Panc1 (cell line): ENCODE data around the gene TBL1Y. TPM values are rescaled to one million over a fixed set of nuclear protein-coding genes. Genes with fewer than 3 reads are reported as not detected.

Experiments
- ATAC-seq: fragments of 200-7000 bp; cut with Tn5 transposase; 2 replicates; pipeline ENCODE4 v1.9.1; 2020; ENCODE audit warnings: mild to moderate bottlenecking, moderate library complexity
- BruUV-seq: library from RNA; stranded (reverse); fragments of 400-500 nt; replicated peaks from 2 replicates; lab custom pipeline; 2021; lab: Mats Ljungman, UMichigan
- CTCF ChIA-PET: fragments of 300-600 bp; sonication (Branson Sonifier 250); formaldehyde crosslinking; loops from one replicate; lab custom pipeline; 2022; ENCODE audit warnings: antibody characterized with exemption; lab: Charles Lee
- POLR2A ChIA-PET: fragments of 300-600 bp; sonication (Branson Sonifier 250); formaldehyde crosslinking; loops from one replicate; lab custom pipeline; 2022; ENCODE audit warnings: antibody characterized with exemption; lab: Charles Lee
- DNase-seq: peaks from one replicate; pipeline ENCODE4 v3.0.0-alpha.2; 2010; ENCODE audit warnings: low read depth, low spot score
- H3K27ac ChIP-seq: 2 replicates; pipeline ENCODE4 v1.5.1; 2011; ENCODE audit warnings: mild to moderate bottlenecking, low read length, inconsistent platforms
- H3K27me3 ChIP-seq: fragments of 200-500 bp; sonication (Bioruptor generic); 2 replicates; pipeline ENCODE4 v1.6.0; 2014; ENCODE audit warnings: low read length, inconsistent platforms; ENCODE audit not compliant: control insufficient read depth, insufficient read depth
- H3K36me3 ChIP-seq: fragments of 200-500 bp; sonication (Bioruptor generic); 2 replicates; pipeline ENCODE4 v1.5.1; 2014; ENCODE audit warnings: inconsistent platforms, mild to moderate bottlenecking, low read length, moderate library complexity; ENCODE audit not compliant: control insufficient read depth, insufficient read depth
- H3K4me1 ChIP-seq: 2 replicates; pipeline ENCODE4 v1.5.1; 2011; ENCODE audit warnings: inconsistent platforms, mild to moderate bottlenecking, low read length, moderate library complexity; ENCODE audit not compliant: control insufficient read depth, insufficient read depth
- H3K4me3 ChIP-seq, 2 experiments: 2 replicates each; pipeline ENCODE4 v1.5.1; 2011 to 2012; ENCODE audit warnings: low read depth in 2 of 2, low read length in 2 of 2, mild to moderate bottlenecking in 2 of 2, inconsistent platforms in 1 of 2, moderate library complexity in 1 of 2
- H3K9me3 ChIP-seq: fragments of 200-500 bp; sonication (Bioruptor generic); 2 replicates; pipeline ENCODE4 v1.5.1; 2014; ENCODE audit warnings: low read depth, mild to moderate bottlenecking, inconsistent platforms, low read length, moderate library complexity; ENCODE audit not compliant: control insufficient read depth, insufficient read depth
- POLR2AphosphoS5 ChIP-seq: IDR thresholded peaks from 2 replicates; pipeline ENCODE4 v1.6.1; 2012; ENCODE audit warnings: mild to moderate bottlenecking, low read depth, low read length, moderate library complexity
- SIN3A ChIP-seq: IDR thresholded peaks from 2 replicates; pipeline ENCODE4 v1.6.1; 2012; ENCODE audit warnings: low read depth, mild to moderate bottlenecking, low read length, moderate library complexity, borderline replicate concordance; ENCODE audit not compliant: insufficient read depth
- TCF7L2 ChIP-seq: IDR thresholded peaks from 2 replicates; pipeline ENCODE4 v1.6.1; 2011; ENCODE audit warnings: mild to moderate bottlenecking, low read depth, low read length, inconsistent platforms
- in situ Hi-C: cut with HindIII; loops from 2 replicates; pipeline ENCODE4 v1.10.0; 2016; ENCODE audit warnings: low sequenced_read_pairs, low pct_unique_long_range_greater_than_20kb
- intact Hi-C: fragments of 100-400 bp; cut with micrococcal nuclease; formaldehyde crosslinking; loops from one replicate; pipeline ENCODE4 v1.10.0; 2022; ENCODE audit not compliant: unreplicated experiment
- total RNA-seq: library from RNA; stranded (reverse); gene quantifications from one replicate; pipeline ENCODE4 v1.2.1, GENCODE V29; 2021; ENCODE audit not compliant: unreplicated experiment
- TF ChIP-seq, protein P1 (sequence below): fragments of 450-650 bp; IDR thresholded peaks from 2 replicates; pipeline ENCODE4 v1.5.1; 2017; ENCODE audit warnings: mild to moderate bottlenecking
- TF ChIP-seq, protein P2 (sequence below), 2 experiments: IDR thresholded peaks; 2 replicates each; pipeline ENCODE4 v1.6.1; 2011 to 2012; ENCODE audit warnings: low read depth in 2 of 2, control low read depth in 1 of 2, low read length in 1 of 2, mild to moderate bottlenecking in 1 of 2, moderate library complexity in 1 of 2; ENCODE audit not compliant: insufficient read depth in 1 of 2

The TBL1Y gene
- total RNA-seq, 1 experiment from 2014 or later = not detected

DNA sequence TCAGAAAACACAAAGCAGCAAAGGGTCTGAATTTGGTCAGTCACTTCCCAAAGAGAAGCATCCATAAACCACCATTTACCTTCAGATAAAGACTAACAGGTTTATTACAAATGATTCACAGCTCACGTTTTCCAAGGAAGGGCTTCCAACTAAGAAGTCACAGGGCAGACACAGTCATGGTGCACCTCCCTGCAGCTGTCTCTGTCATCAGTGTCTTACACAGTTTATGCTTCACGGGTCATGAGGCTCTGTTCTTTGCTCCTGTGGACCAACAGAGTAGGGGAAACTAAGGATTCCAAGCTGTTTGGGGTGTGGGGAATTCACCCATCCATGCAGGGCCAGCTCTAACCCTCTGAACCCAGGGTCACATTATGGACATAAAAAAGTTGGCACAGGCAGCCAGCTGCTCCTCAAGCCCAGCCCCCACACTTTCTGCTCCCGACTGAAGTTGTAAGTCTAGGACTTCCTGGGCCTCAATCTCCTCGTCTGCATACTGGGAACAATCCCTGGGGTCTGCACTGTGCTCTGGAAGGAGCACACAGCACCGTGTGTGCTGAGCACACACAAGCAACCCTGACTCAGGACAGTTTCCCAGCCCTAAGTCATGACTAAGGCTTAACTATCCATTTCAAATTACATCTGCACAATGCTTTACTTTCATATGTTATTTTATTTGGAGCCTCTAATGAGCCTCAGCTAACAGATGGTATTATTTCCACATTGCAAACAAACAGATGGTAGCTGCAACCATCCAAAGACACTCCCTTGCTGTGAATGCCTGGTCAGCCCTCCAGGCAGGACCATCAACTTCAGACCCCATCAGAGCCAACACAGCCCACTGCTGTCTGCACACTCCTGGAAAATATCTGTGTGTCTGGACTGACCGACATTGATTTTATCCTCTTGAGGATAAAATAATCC lies 214.9 kb downstream of the TBL1Y start:
- intact Hi-C loops (no loop called here), in situ Hi-C loops (no loop called here)
- H3K36me3 ChIP-seq = no peaks in the 10 kb centered on the region
- ChIA-PET POLR2A (no interaction called here), CTCF (no interaction called here)
- TF ChIP-seq POLR2AphosphoS5 = no peak
- H3K27ac ChIP-seq = no peak overlapping the region
- no peak for ATAC-seq
- H3K4me1 ChIP-seq = no peaks in the 10 kb centered on the region
- DNase-seq = no peak
- no peaks in the 10 kb centered on the region for H3K27me3 ChIP-seq
- no peaks in the 10 kb centered on the region for H3K9me3 ChIP-seq
- BruUV-seq = no TSS peak
- H3K4me3 ChIP-seq = no peak overlapping the region

DNA sequence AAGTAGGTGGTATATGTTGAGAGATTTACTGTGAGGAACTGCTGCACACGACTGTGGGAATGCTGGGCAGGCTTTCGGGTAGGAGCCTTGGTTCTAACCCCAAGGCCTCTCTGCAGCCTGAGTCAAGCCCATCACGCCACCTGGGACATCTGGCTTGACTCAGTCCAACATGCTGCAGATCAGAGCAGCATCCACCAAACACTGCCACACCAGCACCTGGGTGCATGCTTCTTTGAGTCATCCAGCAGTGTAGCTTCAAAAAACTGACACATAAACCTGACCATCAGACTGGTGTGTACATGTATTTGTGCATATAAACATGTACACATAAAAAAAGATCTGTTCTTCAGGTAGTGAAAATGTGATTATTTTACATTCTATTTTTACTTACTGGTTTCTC lies 217.7 kb downstream of the TBL1Y start:
- intact Hi-C loops = no loop called here
- in situ Hi-C loops = no loop called here

More for the DNA sequence above, 217.7 kb downstream of the TBL1Y start:
- H3K27me3 ChIP-seq = no peaks in the 10 kb centered on the region
- CTCF ChIA-PET = no interaction called here
- H3K9me3 ChIP-seq = no peaks in the 10 kb centered on the region
- DNase-seq (no peak), ATAC-seq (no peak)
- H3K36me3 ChIP-seq = no peaks in the 10 kb centered on the region
- BruUV-seq = no TSS peak
- no peak overlapping the region for H3K27ac ChIP-seq
- TF ChIP-seq TCF7L2 (no peak), SIN3A (no peak), POLR2AphosphoS5 (no peak)
- TF ChIP-seq, protein P1, sequence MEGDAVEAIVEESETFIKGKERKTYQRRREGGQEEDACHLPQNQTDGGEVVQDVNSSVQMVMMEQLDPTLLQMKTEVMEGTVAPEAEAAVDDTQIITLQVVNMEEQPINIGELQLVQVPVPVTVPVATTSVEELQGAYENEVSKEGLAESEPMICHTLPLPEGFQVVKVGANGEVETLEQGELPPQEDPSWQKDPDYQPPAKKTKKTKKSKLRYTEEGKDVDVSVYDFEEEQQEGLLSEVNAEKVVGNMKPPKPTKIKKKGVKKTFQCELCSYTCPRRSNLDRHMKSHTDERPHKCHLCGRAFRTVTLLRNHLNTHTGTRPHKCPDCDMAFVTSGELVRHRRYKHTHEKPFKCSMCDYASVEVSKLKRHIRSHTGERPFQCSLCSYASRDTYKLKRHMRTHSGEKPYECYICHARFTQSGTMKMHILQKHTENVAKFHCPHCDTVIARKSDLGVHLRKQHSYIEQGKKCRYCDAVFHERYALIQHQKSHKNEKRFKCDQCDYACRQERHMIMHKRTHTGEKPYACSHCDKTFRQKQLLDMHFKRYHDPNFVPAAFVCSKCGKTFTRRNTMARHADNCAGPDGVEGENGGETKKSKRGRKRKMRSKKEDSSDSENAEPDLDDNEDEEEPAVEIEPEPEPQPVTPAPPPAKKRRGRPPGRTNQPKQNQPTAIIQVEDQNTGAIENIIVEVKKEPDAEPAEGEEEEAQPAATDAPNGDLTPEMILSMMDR = no peak
- TF ChIP-seq, protein P2, sequence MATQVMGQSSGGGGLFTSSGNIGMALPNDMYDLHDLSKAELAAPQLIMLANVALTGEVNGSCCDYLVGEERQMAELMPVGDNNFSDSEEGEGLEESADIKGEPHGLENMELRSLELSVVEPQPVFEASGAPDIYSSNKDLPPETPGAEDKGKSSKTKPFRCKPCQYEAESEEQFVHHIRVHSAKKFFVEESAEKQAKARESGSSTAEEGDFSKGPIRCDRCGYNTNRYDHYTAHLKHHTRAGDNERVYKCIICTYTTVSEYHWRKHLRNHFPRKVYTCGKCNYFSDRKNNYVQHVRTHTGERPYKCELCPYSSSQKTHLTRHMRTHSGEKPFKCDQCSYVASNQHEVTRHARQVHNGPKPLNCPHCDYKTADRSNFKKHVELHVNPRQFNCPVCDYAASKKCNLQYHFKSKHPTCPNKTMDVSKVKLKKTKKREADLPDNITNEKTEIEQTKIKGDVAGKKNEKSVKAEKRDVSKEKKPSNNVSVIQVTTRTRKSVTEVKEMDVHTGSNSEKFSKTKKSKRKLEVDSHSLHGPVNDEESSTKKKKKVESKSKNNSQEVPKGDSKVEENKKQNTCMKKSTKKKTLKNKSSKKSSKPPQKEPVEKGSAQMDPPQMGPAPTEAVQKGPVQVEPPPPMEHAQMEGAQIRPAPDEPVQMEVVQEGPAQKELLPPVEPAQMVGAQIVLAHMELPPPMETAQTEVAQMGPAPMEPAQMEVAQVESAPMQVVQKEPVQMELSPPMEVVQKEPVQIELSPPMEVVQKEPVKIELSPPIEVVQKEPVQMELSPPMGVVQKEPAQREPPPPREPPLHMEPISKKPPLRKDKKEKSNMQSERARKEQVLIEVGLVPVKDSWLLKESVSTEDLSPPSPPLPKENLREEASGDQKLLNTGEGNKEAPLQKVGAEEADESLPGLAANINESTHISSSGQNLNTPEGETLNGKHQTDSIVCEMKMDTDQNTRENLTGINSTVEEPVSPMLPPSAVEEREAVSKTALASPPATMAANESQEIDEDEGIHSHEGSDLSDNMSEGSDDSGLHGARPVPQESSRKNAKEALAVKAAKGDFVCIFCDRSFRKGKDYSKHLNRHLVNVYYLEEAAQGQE (IDR thresholded peaks at IDR 0.05; ENCODE audit: insufficient read depth in 1 of 2, low read depth in 2 of 2, low read length in 1 of 2) = no peak
- POLR2A ChIA-PET = no interaction called here
- no peak overlapping the region for H3K4me3 ChIP-seq
- no peaks in the 10 kb centered on the region for H3K4me1 ChIP-seq

Other genes starting within 250 kb of the TBL1Y start
- not detected for gene AMELY, start 1.1 kb downstream of the TBL1Y start, total RNA-seq